T-helper 22 cell (primary cell): Measurements from ENCODE around the gene COQ8A.

ENCODE experiments used
- DNase-seq: peaks from one replicate; pipeline ENCODE4 v3.0.0-alpha.2; 2020; ENCODE audit warnings: low read depth

The COQ8A gene

GRCh38 chr1:226940029-226940805 lies at the start of gene COQ8A:
Gene COQ8A (plus strand): TSS chr1:226940294. CDS start chr1:226961386, 21,092 bp downstream.
- DNase-seq: peak; percentile 99

- no peak for DNase-seq
Measured at GRCh38 chr1:226890331-226891108, 49.6 kb upstream of the COQ8A start.

GRCh38 chr1:226891346-226891745 lies 48.7 kb upstream of the COQ8A start:
- no peak for DNase-seq

- DNase-seq: no peak
Measured at GRCh38 chr1:226891846-226892523, 48.1 kb upstream of the COQ8A start.

- DNase-seq: no peak
Measured at GRCh38 chr1:226892524-226892875, 47.6 kb upstream of the COQ8A start.

- no peak for DNase-seq
Measured at GRCh38 chr1:226893936-226894335, 46.2 kb upstream of the COQ8A start.

GRCh38 chr1:226894826-226895225 lies 45.3 kb upstream of the COQ8A start:
- no peak for DNase-seq

GRCh38 chr1:226895644-226896043 lies 44.5 kb upstream of the COQ8A start:
- no peak for DNase-seq

GRCh38 chr1:226898246-226898645 lies 41.8 kb upstream of the COQ8A start:
- no peak for DNase-seq

GRCh38 chr1:226901421-226901820 lies 38.7 kb upstream of the COQ8A start:
- no peak for DNase-seq

GRCh38 chr1:226902601-226903000 lies 37.5 kb upstream of the COQ8A start:
- no peak for DNase-seq

GRCh38 chr1:226903819-226904716 lies 36.0 kb upstream of the COQ8A start:
- DNase-seq: no peak

- no peak for DNase-seq
Measured at GRCh38 chr1:226904772-226905171, 35.3 kb upstream of the COQ8A start.

- no peak for DNase-seq
Measured at GRCh38 chr1:226908419-226908818, 31.7 kb upstream of the COQ8A start.

GRCh38 chr1:226908913-226909312 lies 31.2 kb upstream of the COQ8A start:
- no peak for DNase-seq

GRCh38 chr1:226912587-226913176 lies 27.4 kb upstream of the COQ8A start:
- DNase-seq: no peak

GRCh38 chr1:226915672-226915995 lies 24.5 kb upstream of the COQ8A start:
- no peak for DNase-seq

- DNase-seq: no peak
Measured at GRCh38 chr1:226916497-226916896, 23.6 kb upstream of the COQ8A start.

GRCh38 chr1:226919587-226919986 lies 20.5 kb upstream of the COQ8A start:
- no peak for DNase-seq

GRCh38 chr1:226919995-226920394 lies 20.1 kb upstream of the COQ8A start:
- DNase-seq: no peak

GRCh38 chr1:226920446-226920894 lies 19.6 kb upstream of the COQ8A start:
- DNase-seq: no peak

GRCh38 chr1:226921504-226921903 lies 18.6 kb upstream of the COQ8A start:
- no peak for DNase-seq
